ENCODE measurements around the gene PCNX4. TPM values are rescaled to one million over a fixed set of nuclear protein-coding genes. Genes with fewer than 3 reads are reported as not detected.

Gene PCNX4
- total RNA-seq, 2 donors from 2014 or later, result 36.1 to 45.4 TPM

DNA sequence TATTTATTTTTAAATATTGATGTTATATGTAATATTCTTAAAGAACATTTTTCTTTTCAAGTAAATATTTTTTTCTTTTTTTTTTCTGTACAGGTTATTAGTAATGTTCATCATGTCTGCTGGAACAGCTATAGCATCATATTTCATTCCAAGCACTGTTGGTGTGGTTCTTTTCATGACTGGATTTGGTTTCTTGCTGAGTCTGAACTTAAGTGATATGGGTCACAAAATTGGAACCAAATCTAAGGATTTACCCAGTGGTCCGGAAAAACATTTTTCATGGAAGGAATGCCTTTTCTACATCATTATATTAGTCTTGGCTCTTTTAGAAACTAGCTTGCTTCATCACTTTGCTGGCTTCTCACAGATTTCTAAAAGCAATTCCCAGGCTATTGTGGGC is 23.2 kb downstream of the PCNX4 start:
- Mint-ChIP-seq H3K27me3 (ENCODE audit: low read depth) (no peaks in the 10 kb centered on the region), H3K36me3 (ENCODE audit: insufficient read depth in 2 of 2) (peaks cover 7 to 10% of the 10 kb centered on the region in 2 donors), H3K4me1 (ENCODE audit: low read depth) (no peaks in the 10 kb centered on the region), H3K27ac (no peak overlapping the region), H3K9me3 (no peaks in the 10 kb centered on the region), H3K4me3 (no peak overlapping the region)
- ATAC-seq (replicated peaks in 1 of 2), result no peak
- DNase-seq, result no peak

DNA sequence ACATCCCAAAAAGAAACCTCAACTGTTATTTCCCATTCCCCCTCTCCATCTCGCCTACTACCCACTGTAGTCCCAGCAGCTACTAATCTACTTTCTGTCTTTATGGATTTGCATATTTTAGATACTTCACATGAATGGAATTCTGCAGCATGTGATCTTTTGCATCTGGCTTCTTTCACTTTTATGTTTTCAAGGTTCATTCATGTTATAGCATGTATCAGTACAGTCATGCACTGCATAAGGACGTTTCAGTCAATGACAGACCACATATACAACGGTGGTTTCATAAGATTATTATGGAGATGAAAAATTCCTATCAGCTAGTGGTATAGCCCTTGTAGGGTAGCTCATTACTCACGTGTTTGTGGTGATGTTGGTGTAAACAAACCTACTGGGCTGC is 24.5 kb downstream of the PCNX4 start:
- H3K27me3 Mint-ChIP-seq (ENCODE audit: low read depth), result no peaks in the 10 kb centered on the region
- no peak for ATAC-seq (replicated peaks in 1 of 2)
- no peaks in the 10 kb centered on the region for H3K9me3 Mint-ChIP-seq
- no peak overlapping the region for H3K27ac Mint-ChIP-seq
- H3K4me3 Mint-ChIP-seq, result no peak overlapping the region
- DNase-seq, result no peak
- peaks cover 7 to 12% of the 10 kb centered on the region in 2 donors for H3K36me3 Mint-ChIP-seq (ENCODE audit: insufficient read depth in 2 of 2)
- H3K4me1 Mint-ChIP-seq (ENCODE audit: low read depth), result no peaks in the 10 kb centered on the region

- ATAC-seq (replicated peaks in 1 of 2) (no peak), DNase-seq (no peak)
- Mint-ChIP-seq H3K4me3 (no peak overlapping the region), H3K9me3 (peaks cover under 1 to 2% of the 10 kb centered on the region in 2 donors), H3K36me3 (ENCODE audit: insufficient read depth in 2 of 2) (peaks cover 16 to 51% of the 10 kb centered on the region in 2 donors), H3K27ac (no peak overlapping the region), H3K27me3 (ENCODE audit: low read depth) (no peaks in the 10 kb centered on the region), H3K4me1 (ENCODE audit: low read depth) (no peaks in the 10 kb centered on the region)
Measured at GRCh38 chr14:60125918-60126317, 34.2 kb downstream of the PCNX4 start.

DNA sequence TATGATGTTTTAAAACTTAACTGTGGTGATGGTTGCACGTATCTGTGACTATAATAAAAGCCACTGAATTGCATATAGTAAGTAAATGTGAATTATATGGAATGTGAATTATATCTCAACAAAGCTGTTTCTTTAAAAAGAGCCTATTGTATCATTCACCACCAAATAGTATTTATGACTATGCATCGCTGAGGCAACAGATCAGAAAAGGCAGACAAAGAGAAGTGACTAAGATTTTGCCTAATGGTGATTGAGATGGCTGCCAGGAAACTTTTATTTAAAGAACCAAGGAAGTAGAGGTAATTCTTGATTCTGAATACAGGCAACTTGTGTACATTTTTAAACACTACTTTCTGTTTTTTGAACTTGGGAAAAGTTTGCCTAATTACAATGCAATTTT is 41.8 kb downstream of the PCNX4 start:
- ATAC-seq (replicated peaks in 1 of 2) (peak in 1 of 2 donors; percentile 32), DNase-seq (no peak)
- H3K4me3 Mint-ChIP-seq, result no peak overlapping the region
- H3K9me3 Mint-ChIP-seq, result peaks cover 2% of the 10 kb centered on the region in 2 donors
- H3K36me3 Mint-ChIP-seq (ENCODE audit: insufficient read depth in 2 of 2), result peaks cover 4 to 16% of the 10 kb centered on the region in 2 donors
- H3K27ac Mint-ChIP-seq, result peak overlapping the region; percentile 13
- H3K27me3 Mint-ChIP-seq (ENCODE audit: low read depth), result no peaks in the 10 kb centered on the region
- H3K4me1 Mint-ChIP-seq (ENCODE audit: low read depth), result no peaks in the 10 kb centered on the region

- no peaks in the 10 kb centered on the region for H3K27me3 Mint-ChIP-seq (ENCODE audit: low read depth)
- no peak overlapping the region for H3K4me3 Mint-ChIP-seq
- DNase-seq (no peak), ATAC-seq (replicated peaks in 1 of 2) (no peak)
- H3K4me1 Mint-ChIP-seq (ENCODE audit: low read depth), result no peaks in the 10 kb centered on the region
- peaks cover 4 to 12% of the 10 kb centered on the region in 2 donors for H3K36me3 Mint-ChIP-seq (ENCODE audit: insufficient read depth in 2 of 2)
- no peak overlapping the region for H3K27ac Mint-ChIP-seq
- peaks cover 2% of the 10 kb centered on the region in 2 donors for H3K9me3 Mint-ChIP-seq
Measured at GRCh38 chr14:60134702-60135101, 43.0 kb downstream of the PCNX4 start.

DNA sequence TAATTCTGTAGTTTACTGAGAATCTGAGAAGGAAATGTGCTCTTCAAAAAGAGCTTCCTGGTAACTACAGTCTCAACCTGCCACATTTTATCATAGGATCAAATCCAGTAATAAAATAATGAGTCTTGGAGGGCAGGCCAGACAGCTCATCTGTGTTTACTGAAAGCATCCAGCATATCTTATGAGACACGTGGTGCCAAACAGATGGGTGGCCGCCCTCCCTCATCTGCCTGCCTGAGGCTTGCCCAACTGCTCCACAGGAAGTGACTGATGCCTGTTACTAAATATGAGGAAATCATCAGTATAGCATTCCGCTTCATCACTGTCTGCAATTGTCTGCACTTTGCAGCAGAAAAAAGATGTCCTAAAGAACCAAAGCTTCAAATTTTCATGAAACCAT is 60.0 kb downstream of the PCNX4 start:
- peaks cover 28% of the 10 kb centered on the region for H3K4me1 Mint-ChIP-seq (ENCODE audit: low read depth)
- peak overlapping the region in 1 of 2 donors; percentile 67 for H3K4me3 Mint-ChIP-seq
- DNase-seq, result peak; percentile 66 to 73
- peak overlapping the region; percentile 84 for H3K27ac Mint-ChIP-seq
- ATAC-seq (replicated peaks in 1 of 2), result peak; percentile 98 to 100
- H3K9me3 Mint-ChIP-seq, result no peaks in the 10 kb centered on the region
- H3K36me3 Mint-ChIP-seq (ENCODE audit: insufficient read depth in 2 of 2), result peaks cover 8 to 21% of the 10 kb centered on the region in 2 donors
- H3K27me3 Mint-ChIP-seq (ENCODE audit: low read depth), result no peaks in the 10 kb centered on the region

DNA sequence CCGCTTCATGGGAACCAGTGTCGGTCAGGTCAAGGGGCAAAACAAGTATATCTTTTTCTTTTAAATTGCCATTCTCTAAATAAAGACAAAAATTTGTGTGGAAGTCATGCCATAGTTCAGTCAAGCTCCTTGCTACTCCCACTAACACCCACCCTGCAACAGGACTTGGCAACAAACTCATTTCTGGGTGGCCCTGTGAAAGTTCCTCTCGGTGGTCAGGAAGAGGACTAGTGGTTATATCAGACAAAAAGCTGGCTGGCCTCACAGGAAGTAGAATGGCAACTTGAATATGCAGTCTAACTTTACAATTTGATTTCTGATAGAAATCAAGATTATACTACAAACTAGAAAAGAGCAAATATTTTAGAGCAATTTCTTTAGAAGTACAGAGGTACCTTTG is 62.3 kb downstream of the PCNX4 start:
- Mint-ChIP-seq H3K36me3 (ENCODE audit: insufficient read depth in 2 of 2) (peaks cover 5 to 21% of the 10 kb centered on the region in 2 donors), H3K27me3 (ENCODE audit: low read depth) (no peaks in the 10 kb centered on the region), H3K4me1 (ENCODE audit: low read depth) (peaks cover 28% of the 10 kb centered on the region), H3K9me3 (no peaks in the 10 kb centered on the region), H3K27ac (peak overlapping the region; percentile 88), H3K4me3 (peak overlapping the region in 1 of 2 donors; percentile 73)
- no peak for ATAC-seq (replicated peaks in 1 of 2)
- DNase-seq, result no peak

GRCh38 chr14:60154671-60155070 is 62.9 kb downstream of the PCNX4 start:
- no peak for DNase-seq
- Mint-ChIP-seq H3K27me3 (ENCODE audit: low read depth) (no peaks in the 10 kb centered on the region), H3K9me3 (no peaks in the 10 kb centered on the region), H3K27ac (peak overlapping the region; percentile 88), H3K4me1 (ENCODE audit: low read depth) (peaks cover 32% of the 10 kb centered on the region), H3K36me3 (ENCODE audit: insufficient read depth in 2 of 2) (peaks cover 3 to 18% of the 10 kb centered on the region in 2 donors), H3K4me3 (peak overlapping the region in 1 of 2 donors; percentile 73)
- ATAC-seq (replicated peaks in 1 of 2), result no peak

DNA sequence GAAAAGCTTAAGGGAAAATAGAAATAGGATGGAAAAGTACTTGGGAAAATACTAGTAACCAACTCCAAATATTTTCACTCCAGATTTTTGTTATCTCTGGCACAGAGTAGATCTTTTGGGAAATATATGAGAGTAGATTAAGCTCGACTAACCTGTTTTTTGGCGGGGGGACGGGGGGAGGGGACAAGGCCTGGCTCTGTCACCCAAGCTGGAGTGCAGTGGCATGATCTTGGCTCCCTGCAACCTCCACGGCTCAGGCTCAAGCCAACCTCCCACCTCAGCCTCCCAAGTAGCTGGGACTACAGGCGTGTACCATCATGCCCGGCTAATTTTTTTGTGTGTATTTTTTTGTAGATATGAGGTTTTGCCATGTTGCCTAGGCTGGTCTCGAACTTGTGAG is 68.7 kb downstream of the PCNX4 start:
- peaks cover 2 to 3% of the 10 kb centered on the region in 2 donors for H3K36me3 Mint-ChIP-seq (ENCODE audit: insufficient read depth in 2 of 2)
- peaks cover 25% of the 10 kb centered on the region for H3K4me1 Mint-ChIP-seq (ENCODE audit: low read depth)
- H3K27ac Mint-ChIP-seq, result no peak overlapping the region
- no peak for ATAC-seq (replicated peaks in 1 of 2)
- no peak overlapping the region for H3K4me3 Mint-ChIP-seq
- DNase-seq, result no peak
- no peaks in the 10 kb centered on the region for H3K27me3 Mint-ChIP-seq (ENCODE audit: low read depth)
- no peaks in the 10 kb centered on the region for H3K9me3 Mint-ChIP-seq

- ATAC-seq (replicated peaks in 1 of 2) (no peak), DNase-seq (no peak)
- Mint-ChIP-seq H3K27ac (peak overlapping the region; percentile 21), H3K9me3 (no peaks in the 10 kb centered on the region), H3K4me1 (ENCODE audit: low read depth) (peaks cover 34% of the 10 kb centered on the region), H3K4me3 (no peak overlapping the region), H3K27me3 (ENCODE audit: low read depth) (no peaks in the 10 kb centered on the region), H3K36me3 (ENCODE audit: insufficient read depth in 2 of 2) (peaks cover 0 to 2% of the 10 kb centered on the region in 2 donors)
Measured at GRCh38 chr14:60161196-60162107, 69.7 kb downstream of the PCNX4 start.

GRCh38 chr14:60163693-60164092 is 72.0 kb downstream of the PCNX4 start:
- DNase-seq (no peak), ATAC-seq (replicated peaks in 1 of 2) (no peak)
- Mint-ChIP-seq H3K27ac (peak overlapping the region; percentile 72), H3K4me3 (peak overlapping the region; percentile 97 to 99), H3K9me3 (no peaks in the 10 kb centered on the region), H3K36me3 (ENCODE audit: insufficient read depth in 2 of 2) (peaks cover 0 to 2% of the 10 kb centered on the region in 2 donors), H3K4me1 (ENCODE audit: low read depth) (peaks cover 37% of the 10 kb centered on the region), H3K27me3 (ENCODE audit: low read depth) (no peaks in the 10 kb centered on the region)

DNA sequence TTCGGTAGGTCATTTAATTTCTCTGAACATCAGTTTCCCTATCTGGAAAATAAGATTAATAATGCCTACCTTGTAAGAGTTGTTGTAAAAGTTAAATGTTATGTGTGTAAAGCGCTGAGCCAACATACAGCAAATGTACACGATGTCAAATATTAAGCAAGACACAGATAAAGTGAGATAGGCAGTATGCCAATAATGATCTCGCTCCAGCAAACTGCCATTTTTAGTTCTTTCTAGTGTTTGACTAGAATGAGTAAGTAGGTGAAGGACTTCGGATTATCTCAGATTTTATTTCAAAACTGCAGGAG is 72.6 kb downstream of the PCNX4 start:
- peak overlapping the region; percentile 98 for H3K27ac Mint-ChIP-seq
- peak overlapping the region; percentile 97 to 99 for H3K4me3 Mint-ChIP-seq
- peaks cover 0 to 2% of the 10 kb centered on the region in 2 donors for H3K36me3 Mint-ChIP-seq (ENCODE audit: insufficient read depth in 2 of 2)
- DNase-seq, result no peak
- no peaks in the 10 kb centered on the region for H3K27me3 Mint-ChIP-seq (ENCODE audit: low read depth)
- ATAC-seq (replicated peaks in 1 of 2), result peak in 1 of 2 donors; percentile 5
- H3K4me1 Mint-ChIP-seq (ENCODE audit: low read depth), result peaks cover 37% of the 10 kb centered on the region
- H3K9me3 Mint-ChIP-seq, result no peaks in the 10 kb centered on the region

DNA sequence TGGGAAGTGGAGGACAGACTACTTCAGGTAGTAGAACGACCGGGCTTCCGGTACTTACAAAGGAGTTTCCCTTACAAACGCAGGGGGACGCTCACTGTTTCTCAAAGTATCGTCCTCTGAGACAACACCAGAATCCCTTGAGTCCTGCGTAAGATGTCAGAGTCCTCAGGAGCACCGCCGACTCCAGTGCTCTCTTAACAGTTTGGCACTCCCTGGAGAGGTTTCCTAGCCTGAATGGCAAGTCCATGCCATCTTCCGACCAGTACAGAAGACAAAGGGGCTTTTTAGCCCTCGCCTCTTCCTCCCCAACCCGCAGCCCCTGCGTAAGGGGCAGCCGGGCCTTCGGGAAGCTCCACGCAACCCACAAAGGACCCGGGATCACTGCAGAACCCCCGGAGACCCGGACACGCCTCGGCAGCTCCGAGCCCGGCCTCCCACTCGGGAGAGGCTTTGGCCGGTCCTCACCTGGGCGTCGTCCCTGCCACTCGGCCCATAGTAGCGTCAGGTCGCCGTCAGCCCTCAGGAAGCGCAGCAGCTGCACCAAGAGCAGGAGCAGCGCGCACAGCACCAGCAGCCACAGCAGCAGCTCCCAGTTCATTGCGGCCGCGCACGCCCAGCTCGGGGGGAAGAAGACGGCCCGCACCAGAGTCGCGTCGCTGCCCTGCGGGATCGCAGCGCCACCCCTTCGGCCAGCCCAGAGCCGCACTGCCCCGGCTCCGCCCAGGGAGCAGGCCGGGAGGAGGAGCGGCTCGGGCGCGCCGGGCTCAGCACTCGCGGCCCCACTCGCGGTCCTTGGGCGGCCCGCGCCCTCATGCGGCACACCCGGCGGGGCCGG is 73.2 kb downstream of the PCNX4 start, which contains the start of gene DHRS7:
TSS of gene DHRS7 (minus strand) at position 687 of the 835 bp plus-strand sequence. CDS start at position 598, 89 bp downstream.
- no peaks in the 10 kb centered on the region for H3K9me3 Mint-ChIP-seq
- peak; percentile 75 to 84 for DNase-seq
- H3K27me3 Mint-ChIP-seq (ENCODE audit: low read depth), result no peaks in the 10 kb centered on the region
- H3K36me3 Mint-ChIP-seq (ENCODE audit: insufficient read depth in 2 of 2), result peaks cover 0 to 2% of the 10 kb centered on the region in 2 donors
- H3K4me3 Mint-ChIP-seq, result peak within 1 kb of the TSS; percentile 97 to 99
- ATAC-seq (replicated peaks in 1 of 2), result peak; percentile 93 to 94
- H3K4me1 Mint-ChIP-seq (ENCODE audit: low read depth), result peaks cover 32% of the 10 kb centered on the region
- peak within 1 kb of the TSS; percentile 98 for H3K27ac Mint-ChIP-seq

All from activated T-cell treated with anti-CD3 and anti-CD28 coated beads, Interleukin-2, amount 50 U/mL, for 72 hours (primary cell).